Fibroblast of skin of back (primary cell): ENCODE results near the gene EID3.

ENCODE experiments used
- DNase-seq: peaks from one replicate; pipeline ENCODE4 v3.0.0-alpha.2; 2013

The EID3 gene

GRCh38 chr12:104340177-104340576, 36.6 kb downstream of the EID3 start:
- no peak for DNase-seq

- DNase-seq: no peak
These were observed 37.5 kb downstream of the EID3 start for GRCh38 chr12:104340925-104341611.

DNA sequence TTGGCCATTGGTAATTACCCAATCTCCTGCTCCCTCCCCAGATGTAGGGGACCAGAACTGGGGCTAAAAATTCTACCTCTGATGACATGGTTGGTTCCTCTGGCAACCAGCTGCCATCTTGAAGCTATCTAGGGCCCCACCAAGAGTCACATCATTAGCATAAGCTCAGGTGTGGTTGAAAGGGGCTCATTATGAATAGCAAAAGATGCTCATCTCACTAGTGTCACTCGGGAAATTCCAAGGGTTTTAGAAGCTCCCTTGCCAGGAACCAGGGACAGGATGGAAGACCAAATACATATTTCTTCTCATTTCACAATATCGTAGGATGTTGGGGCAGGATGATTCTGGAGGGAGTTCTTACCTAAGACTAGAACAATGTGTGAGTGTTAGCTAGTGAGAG, 38.6 kb downstream of the EID3 start:
- DNase-seq: no peak

DNA sequence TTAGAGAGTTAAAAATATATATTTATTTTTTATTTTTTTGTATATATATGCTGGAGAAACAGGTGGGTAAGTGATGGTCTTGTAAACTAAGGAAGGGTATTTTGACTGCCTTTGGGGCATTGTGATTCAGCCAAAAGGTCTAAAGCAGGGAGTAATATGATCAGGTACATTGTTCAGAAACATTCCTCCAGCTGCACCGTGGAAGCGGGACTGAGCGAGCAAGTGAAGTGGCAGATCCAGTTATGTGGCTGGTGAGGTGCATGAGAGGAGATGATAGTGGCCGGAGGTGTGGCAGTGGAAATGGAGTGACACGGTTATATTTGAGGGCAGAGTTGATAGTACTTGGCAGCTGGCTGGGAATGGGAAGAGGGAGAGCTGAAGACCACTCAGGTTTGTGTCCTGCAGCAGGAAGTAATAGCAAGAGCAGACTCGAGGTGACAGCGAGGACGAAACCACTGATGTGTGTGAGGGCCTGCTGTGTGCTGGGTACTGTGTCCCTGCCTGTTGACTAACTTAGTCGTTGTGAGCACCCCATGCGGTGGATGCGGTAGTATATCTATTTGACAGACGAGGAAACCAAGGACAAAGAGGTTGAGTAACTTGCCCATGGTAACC, 39.2 kb downstream of the EID3 start:
- DNase-seq: no peak

DNA sequence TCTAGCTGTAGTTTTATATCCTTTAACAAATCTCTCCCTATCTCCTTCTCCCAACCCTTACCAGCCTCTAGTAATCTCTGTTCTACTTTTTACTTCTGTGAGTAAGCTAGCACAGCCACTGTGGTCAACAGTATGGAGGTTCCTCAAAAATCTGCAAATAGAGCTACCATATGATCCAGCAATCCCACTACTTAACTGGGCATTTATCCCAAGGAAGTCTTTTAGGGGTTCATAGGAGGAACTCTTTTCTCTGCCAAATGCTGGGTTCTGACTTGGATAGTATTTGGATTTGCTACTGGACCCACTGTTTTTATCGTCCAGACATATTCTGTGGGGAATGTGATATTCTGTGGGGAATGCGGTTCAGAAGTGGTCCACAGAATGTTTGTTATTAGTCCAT, 41.1 kb downstream of the EID3 start:
- DNase-seq: no peak

- DNase-seq: no peak
These were observed 41.9 kb downstream of the EID3 start for GRCh38 chr12:104345234-104346066.

DNA sequence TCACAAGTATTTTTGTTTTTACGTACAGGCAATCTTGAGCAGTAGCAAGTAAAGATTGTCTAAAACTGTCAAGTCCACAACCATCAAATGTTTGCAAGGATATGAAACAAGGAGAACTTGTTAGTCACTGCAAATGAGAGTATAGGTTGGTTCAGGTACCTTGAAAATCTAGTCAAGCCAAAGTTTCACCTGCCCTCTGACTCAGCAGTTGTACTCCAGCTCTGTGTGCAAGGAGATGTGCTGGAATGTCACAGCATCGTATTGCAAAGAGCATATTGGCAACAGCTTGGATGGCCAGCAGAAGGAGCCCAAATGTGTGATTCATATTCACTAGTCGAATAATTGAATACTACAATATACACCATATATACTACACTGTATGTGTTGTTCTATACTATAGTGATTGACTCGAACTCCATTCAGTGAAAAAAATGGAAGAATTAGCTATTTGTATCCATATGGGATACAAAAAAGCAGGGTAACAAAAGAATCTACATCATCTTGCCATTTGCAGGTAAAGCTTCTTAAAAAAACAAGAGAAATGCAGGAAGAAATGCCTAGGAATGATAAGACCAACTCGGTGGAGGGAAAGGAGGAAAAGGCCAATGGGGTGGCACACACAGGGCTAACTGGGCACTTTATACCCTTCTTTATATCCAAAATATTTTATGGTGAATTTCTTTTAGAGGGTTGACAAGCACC, 44.0 kb downstream of the EID3 start:
- DNase-seq: no peak

- no peak for DNase-seq
These were observed 44.9 kb downstream of the EID3 start for GRCh38 chr12:104348283-104348993.

GRCh38 chr12:104348994-104349494, 45.5 kb downstream of the EID3 start:
- DNase-seq: no peak

- DNase-seq: no peak
These were observed 46.9 kb downstream of the EID3 start for GRCh38 chr12:104350211-104351056.

- DNase-seq: no peak
These were observed 47.8 kb downstream of the EID3 start for GRCh38 chr12:104351057-104351983.

DNA sequence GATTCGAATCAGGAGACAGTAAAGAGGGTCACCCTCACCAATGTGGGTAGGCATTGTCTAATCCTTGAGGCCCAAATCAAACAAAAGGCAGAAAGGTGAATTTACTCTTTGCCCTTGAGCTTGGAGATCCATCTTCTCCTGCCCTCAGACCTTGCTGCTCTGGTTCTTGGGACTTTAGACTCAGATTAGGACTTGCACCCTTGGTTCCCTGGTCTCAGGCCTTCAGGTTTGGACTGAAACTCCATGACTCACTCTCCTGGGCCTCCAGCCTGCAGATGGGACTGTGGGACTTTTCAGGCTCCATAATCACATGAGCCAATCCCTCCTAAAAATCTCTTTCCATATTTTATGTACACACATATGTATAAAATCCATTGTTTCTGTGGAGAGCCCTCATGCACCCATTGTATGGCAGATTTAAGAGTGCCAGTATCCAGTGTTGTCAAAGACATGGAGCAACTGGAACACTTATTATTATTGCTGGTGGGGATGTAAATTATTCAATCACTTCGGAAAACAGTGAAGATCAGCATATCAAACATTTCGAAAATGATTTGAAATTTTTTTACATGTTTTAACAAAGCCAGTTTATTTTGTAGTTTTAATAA, 48.7 kb downstream of the EID3 start:
- peak; percentile 18 for DNase-seq

DNA sequence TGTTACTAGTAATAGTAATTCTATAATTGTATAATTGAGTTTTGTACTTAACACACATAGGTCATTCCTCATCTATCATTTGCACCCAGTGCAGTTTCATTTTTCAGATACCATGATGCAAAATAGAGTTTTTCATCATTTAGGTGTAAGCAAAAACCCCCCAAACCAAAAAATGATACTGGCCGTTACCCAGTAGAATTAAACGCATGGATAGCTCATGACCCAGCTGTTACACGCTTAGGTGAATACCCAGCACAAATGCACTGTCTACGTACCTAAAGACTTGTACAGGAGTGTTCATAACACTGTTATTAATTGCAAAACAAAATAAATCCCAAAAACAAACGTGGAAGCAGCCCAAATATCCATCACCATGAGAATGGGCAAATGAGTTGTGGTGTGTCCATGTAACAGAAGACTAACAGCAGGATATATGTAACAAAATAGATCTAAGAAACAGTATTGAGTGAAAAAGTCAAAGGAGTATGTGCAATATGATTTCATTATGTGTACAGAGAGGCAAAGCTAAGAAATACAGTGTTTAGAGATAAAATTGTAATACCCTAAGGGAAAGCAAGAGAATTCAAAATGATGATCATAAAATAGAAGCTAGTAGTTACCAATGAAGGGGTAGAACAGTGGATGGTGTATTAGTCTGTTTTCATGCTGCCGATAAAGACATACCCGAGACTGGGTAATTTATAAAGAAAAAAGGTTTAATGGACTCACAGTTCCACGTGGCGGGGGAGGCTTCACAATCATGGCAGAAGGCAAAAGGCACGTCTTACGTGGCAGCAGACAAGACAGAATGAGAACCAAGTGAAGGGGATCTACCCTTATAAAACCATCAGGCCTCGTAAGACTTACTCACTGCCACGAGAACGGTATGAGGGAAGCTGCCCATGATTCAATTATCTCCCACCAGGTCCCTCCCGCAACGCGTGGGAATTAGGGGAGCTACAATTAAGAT, 49.8 kb downstream of the EID3 start:
- no peak for DNase-seq

- no peak for DNase-seq
These were observed 50.8 kb downstream of the EID3 start for GRCh38 chr12:104354167-104354867.
